Superior temporal gyrus (tissue), 1 donor: ENCODE measurements around the gene SPTAN1.
"Not testable (repeated sequence)": the region's sequence is repeated elsewhere in the genome, so short reads cannot be mapped to it uniquely, and the experiment has no call there.

Experiments
- DNase-seq: peaks from one replicate; pipeline ENCODE4 v3.0.0-alpha.2; 2016; ENCODE audit errors: extremely low spot score

Gene SPTAN1

DNA sequence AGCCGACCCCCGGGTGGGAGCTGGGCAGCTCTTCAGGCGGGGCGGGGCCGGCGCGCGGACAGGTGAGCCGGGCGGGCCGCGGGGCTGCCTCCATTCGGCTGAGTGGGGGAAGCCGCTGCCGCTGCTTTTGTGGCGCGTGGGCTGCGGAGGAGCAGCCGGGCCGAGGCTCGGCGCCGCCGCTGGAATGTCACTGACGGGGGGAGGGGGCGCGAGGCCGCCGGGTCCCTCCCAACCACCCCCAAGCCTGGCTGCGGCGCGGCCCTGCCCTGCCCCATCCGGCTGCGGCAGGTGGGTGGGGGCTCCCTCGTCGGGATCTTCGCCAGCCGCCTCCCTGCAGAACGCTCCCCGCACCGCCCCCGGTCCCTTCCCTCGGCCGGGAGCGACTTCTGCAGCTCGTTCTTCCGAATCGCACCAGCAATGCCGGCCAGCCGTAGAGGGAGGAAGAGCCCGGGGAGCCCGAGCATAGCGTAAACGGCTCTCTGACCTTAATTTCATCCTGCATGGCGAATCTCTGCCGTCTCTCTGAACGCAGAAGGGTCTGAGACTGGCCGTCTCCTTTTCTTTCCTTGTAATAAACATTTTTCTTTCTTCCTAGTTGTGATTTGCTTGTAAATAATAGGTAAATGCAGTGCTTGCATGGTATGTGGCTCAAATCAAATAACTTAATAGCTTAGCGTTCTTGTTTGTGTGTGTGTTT, 505 bp downstream of the SPTAN1 start:
- DNase-seq, result peak; percentile 38

DNA sequence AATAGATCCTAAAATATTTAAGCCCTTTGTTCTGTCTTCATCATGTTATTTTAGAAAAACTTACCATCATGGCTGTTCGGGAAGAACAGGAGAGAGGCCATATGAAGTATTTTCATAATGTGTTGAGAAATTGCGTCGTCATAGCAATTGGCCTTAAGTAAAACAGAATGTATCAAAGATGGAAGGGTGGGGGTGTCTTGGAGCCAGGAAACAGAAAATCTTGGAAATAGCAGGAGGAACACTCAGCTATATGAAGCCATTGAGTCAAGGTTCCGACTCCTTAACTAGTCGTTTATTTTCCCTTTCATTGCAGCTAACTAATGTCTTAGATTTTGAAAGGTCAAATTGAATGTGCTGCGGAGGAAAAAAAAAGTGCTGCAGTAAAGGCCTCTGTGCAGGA, 1.3 kb downstream of the SPTAN1 start:
- DNase-seq, result peak; percentile 57

GRCh38 chr9:128554155-128554862, 1.9 kb downstream of the SPTAN1 start:
- DNase-seq, result peak; percentile 50

DNA sequence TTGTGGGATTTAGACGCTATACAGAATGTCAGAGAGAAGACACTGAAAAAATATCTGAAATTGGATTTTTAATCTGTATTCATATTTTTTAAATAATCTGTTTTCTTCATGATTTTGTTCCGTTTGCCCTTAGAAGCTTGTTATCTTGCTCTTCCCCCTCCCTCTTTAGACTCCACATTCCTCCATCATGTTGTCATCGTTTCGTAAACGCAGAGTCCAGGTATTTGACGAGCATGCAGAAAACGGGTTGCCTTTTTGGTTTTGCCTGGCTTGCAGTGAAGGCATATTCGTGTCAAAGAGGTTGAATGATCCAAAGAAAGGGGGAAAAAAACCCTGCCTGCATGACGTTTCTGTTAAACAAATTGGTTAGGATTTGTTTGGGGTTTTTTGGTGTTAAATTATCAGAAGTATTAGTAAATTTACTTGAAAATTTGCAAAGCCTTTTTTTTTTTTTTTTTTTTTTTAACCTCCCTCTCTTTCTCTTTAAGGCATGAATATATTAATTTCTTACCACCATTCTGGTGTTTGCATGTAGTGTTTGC, 2.9 kb downstream of the SPTAN1 start:
- no peak for DNase-seq

DNA sequence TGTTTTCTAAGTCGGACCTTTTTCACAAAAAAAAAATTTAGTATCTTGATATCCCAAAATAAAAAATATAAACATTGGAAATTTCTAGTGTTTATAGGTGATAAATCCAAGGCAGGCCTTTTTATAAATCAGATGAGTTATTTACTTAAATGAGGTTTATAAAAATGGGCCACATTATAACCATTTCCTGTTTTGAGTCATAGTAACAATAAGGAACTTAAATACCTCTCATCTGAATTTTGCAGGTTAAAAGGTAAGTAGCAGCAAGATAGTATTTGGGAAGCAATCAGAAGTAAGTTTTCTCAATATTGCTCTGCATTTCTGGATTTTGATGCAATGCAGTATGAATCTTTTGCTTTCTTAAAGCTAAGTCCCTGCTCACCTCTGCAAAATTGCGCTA, 3.9 kb downstream of the SPTAN1 start:
- no peak for DNase-seq

GRCh38 chr9:128556926-128557634, 4.7 kb downstream of the SPTAN1 start:
- no peak for DNase-seq

- DNase-seq, result peak; percentile 96
These were observed 6.3 kb downstream of the SPTAN1 start for GRCh38 chr9:128558431-128559310.

DNA sequence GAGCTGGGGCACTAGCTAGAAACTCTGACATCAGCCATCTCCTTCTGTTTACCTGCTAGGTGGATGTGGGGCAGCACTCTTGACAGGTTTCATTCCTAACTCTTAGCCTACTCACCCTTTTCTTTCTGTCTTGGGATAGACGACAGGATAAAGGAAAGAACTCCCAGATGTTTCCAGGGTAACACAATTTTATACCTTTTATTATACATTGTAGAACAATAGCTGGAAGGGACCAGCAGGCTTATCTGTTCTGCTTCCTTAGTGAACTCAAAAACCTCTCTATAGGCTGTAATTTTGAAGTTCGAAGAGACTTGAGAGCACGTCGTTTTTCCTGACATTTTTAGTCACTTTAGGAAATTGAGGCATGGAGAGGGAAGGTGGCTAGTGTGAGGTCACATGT, 13.2 kb downstream of the SPTAN1 start:
- no peak for DNase-seq

GRCh38 chr9:128568470-128569078, 16.2 kb downstream of the SPTAN1 start:
- DNase-seq, result no peak

- DNase-seq, result no peak
These were observed 23.1 kb downstream of the SPTAN1 start for GRCh38 chr9:128575469-128575868.

DNA sequence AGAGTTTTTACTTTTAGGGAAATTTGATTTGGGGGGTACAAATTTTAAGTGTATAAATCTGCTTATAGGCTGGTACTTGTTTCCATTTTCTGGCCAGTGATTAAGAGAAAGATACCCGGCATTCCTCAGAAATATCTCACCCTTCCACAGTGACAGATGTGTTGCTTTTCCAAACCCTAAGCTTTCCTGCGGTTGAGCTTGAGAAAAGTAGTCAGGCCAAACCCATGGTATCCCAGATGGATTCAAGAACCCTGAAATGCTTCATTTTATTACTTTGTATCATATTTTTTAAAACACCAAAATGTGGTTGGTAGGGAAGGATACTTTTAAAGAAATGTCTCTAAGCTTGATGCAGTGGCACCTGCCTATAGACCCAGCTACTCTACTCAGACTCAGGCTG, 23.5 kb downstream of the SPTAN1 start:
- DNase-seq, result no peak

GRCh38 chr9:128577206-128577605, 24.8 kb downstream of the SPTAN1 start:
- DNase-seq, result no peak

DNA sequence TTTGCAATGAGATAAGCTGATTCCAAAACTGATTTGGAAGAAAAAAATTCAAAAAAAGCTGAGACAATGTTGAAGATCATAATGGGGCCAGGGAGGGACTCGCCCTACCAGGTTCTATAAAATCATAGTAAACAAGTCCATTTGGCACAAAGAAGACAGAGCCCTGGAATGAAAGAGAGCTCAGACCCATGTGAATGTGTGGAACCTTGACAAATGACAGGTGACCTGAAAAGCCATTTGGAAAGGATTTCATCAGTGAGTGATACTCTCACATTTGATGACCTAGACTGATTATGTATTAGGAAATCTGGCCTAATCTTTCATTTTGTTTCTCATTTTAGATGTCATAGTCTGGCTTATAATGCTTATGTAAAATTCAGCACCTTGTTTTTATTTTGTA, 26.8 kb downstream of the SPTAN1 start:
- DNase-seq, result no peak

DNA sequence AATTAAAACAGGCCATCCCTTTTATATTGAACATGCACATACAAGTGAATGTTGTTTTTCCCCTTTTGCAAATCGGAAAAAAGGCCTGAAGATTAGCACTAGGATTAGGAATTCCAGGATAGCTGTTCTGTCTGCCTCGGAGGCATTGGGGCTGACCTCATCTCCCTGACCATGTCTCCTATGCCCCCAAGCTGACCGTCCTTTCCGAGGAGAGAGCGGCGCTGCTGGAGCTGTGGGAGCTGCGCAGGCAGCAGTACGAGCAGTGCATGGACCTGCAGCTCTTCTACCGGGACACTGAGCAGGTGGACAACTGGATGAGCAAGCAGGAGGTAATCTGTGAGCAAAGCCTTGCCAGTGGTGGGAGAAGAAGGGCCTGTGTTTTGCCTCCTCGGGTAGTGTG, 28.3 kb downstream of the SPTAN1 start:
- DNase-seq, result no peak

DNA sequence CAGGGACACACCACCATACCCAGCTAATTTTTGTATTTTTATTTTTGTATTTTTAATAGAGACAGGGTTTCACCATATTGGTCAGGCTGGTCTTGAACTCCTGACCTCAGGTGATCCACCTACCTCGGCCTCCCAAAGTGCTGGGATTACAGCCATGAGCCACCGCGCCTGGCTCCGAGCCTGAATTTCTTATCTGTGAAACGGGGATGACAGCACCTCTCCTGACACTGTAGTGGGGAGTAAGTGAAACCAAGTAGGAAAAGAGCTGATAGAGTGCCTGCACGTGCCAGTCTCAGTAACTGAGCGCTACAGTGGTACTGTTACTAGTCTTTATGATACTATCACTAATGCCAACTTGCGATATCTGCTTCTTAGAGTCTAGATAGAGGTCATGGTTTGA, 32.8 kb downstream of the SPTAN1 start:
- not testable (repeated sequence) for DNase-seq

DNA sequence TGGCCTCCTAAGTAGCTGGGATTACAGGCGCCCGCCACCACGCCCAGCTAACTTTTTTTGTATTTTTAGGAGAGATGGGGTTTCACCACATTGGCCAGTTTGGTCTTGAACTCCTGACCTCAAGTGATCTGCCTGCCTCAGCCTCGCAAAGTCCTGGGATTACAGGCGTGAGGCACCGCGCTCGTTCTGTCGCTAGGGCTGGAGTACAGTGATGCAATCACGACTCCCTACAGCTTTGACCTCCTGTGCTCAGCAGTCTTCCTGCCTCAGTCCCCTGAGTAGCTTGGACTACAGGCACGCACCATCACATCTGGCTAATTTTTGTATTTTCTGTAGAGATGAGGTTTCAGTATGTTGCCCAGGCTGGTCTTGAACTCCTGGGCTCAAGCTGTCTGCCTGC, 34.5 kb downstream of the SPTAN1 start:
- DNase-seq, result not testable (repeated sequence)

DNA sequence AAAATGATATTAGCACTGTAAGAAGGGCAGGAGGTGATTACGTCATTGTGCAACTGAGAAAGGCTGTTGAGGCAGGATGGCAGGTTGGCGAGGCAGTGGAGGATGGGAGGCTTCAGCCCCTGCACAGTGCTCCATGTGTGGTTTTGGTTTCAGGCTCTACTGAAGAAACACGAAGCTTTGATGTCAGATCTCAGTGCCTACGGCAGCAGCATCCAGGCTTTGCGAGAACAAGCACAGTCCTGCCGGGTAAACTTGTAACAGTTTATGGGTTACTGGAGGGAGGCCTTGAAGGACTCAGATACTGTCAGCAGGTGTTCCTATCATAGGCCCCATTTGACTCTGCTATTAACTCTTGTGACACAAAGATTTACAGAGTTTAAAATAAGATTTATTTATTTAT, 35.1 kb downstream of the SPTAN1 start:
- DNase-seq, result no peak

- DNase-seq, result no peak
These were observed 36.3 kb downstream of the SPTAN1 start for GRCh38 chr9:128588581-128589233.

- no peak for DNase-seq
These were observed 40.7 kb downstream of the SPTAN1 start for GRCh38 chr9:128593039-128593438.

GRCh38 chr9:128593856-128594255, 41.5 kb downstream of the SPTAN1 start:
- DNase-seq, result no peak

- DNase-seq, result no peak
These were observed 43.1 kb downstream of the SPTAN1 start for GRCh38 chr9:128595471-128595870.
